ENCODE results near the gene KPNA6. TPM values are rescaled to one million over a fixed set of nuclear protein-coding genes. Genes with fewer than 3 reads are reported as not detected.

Gene KPNA6
- total and polyA plus RNA-seq, 9 of the 15 experiments (the other 6 are each of a cell fraction or from before 2014, with no cell fraction given), result 20.1 to 54.6 (median 32.2) TPM

DNA sequence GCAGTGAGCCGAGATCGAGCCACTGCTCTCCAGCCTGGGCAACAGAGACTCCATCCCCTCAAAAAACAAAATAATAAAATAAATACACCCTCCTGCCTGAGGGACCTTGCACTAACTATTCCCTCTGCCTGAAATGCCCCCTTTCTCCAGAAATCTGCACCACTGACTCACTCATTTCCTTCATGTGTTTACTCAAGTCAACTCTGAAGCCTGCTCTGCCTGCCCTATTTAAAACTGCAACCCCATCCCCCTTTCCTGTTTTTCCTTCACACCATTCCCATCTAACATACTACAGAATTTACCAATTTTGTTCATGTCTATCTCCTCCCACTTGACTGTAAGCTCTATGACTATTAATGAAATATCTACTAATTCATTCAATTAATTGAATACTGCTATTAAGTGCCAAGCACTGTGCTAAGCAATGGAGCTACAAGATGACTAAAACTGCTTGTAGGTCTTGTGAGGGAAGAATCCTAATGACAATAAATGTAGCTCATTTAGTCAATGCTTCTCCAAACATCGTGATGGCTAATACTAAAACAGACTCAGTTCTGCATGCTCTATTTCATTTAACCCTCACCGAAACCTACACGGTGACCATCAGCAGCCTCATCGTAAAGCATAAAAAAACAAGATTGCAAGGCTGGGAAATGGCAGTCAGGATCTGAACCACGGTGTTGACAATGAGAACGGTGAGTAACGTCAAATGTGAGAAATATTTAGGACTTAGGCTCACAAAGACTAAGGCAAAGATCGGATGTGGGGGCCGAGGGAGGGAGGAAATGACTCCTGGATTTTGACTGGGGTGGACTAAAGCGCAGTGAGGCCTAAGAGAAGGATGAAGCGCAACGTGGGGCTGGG, 35.9 kb upstream of the KPNA6 start (continued):
- TF ChIP-seq SREBF1 (IDR thresholded peaks at IDR 0.05; ENCODE audit: borderline replicate concordance, low read depth, low read length) (no peak), E2F3 (CRISPR knock-in tag; IDR thresholded peaks at IDR 0.05) (no peak), LARP7 (IDR thresholded peaks at IDR 0.05) (0 out of 2 replicates have a peak, but pooled peaks have one; percentile 9), KAT7 (CRISPR knock-in tag; IDR thresholded peaks at IDR 0.05; ENCODE audit: borderline replicate concordance) (no peak), IFI16 (CRISPR knock-in tag; IDR thresholded peaks at IDR 0.05) (no peak), POLR2AphosphoS5 (IDR thresholded peaks at IDR 0.05; ENCODE audit: control insufficient read depth, insufficient read depth, low read depth, low read length) (no peak), DPF2 (IDR thresholded peaks at IDR 0.05) (no peak), ERF (CRISPR knock-in tag; IDR thresholded peaks at IDR 0.05) (no peak), THRAP3 (IDR thresholded peaks at IDR 0.05; ENCODE audit: borderline replicate concordance) (no peak), GTF2F1 (IDR thresholded peaks at IDR 0.05; ENCODE audit: low read depth, low read length) (no peak), KHSRP (IDR thresholded peaks at IDR 0.05) (no peak), ZNF184 (CRISPR knock-in tag; IDR thresholded peaks at IDR 0.05) (no peak), ZNF584 (CRISPR knock-in tag; IDR thresholded peaks at IDR 0.05; ENCODE audit: low read depth) (no peak), FOXJ3 (CRISPR knock-in tag; IDR thresholded peaks at IDR 0.05) (no peak), KLF16 (IDR thresholded peaks at IDR 0.05) (no peak), CBX3 (IDR thresholded peaks at IDR 0.05; ENCODE audit: borderline replicate concordance in 1 of 2, low read length in 2 of 2) (peak in 1 of 2 experiments; percentile 12; a peak in 1 of 3 replicates), MCM2 (IDR thresholded peaks at IDR 0.05; ENCODE audit: low read depth) (no peak)
- TF ChIP-seq, protein P1, sequence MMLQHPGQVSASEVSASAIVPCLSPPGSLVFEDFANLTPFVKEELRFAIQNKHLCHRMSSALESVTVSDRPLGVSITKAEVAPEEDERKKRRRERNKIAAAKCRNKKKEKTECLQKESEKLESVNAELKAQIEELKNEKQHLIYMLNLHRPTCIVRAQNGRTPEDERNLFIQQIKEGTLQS (IDR thresholded peaks at IDR 0.05), result 0 out of 2 replicates have a peak, but pooled peaks have one; percentile 4
- TF ChIP-seq, protein P1 (CRISPR knock-in tag; conservative IDR thresholded peaks at IDR 0.05), result no peak
- TF ChIP-seq, protein P2, sequence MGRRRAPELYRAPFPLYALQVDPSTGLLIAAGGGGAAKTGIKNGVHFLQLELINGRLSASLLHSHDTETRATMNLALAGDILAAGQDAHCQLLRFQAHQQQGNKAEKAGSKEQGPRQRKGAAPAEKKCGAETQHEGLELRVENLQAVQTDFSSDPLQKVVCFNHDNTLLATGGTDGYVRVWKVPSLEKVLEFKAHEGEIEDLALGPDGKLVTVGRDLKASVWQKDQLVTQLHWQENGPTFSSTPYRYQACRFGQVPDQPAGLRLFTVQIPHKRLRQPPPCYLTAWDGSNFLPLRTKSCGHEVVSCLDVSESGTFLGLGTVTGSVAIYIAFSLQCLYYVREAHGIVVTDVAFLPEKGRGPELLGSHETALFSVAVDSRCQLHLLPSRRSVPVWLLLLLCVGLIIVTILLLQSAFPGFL (CRISPR knock-in tag; IDR thresholded peaks at IDR 0.05), result no peak
- TF ChIP-seq, protein P3, sequence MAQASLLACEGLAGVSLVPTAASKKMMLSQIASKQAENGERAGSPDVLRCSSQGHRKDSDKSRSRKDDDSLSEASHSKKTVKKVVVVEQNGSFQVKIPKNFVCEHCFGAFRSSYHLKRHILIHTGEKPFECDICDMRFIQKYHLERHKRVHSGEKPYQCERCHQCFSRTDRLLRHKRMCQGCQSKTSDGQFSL (CRISPR knock-in tag; IDR thresholded peaks at IDR 0.05), result no peak
- TF ChIP-seq, protein P3 (tag; IDR thresholded peaks at IDR 0.05), result no peak
- TF ChIP-seq, protein P4, sequence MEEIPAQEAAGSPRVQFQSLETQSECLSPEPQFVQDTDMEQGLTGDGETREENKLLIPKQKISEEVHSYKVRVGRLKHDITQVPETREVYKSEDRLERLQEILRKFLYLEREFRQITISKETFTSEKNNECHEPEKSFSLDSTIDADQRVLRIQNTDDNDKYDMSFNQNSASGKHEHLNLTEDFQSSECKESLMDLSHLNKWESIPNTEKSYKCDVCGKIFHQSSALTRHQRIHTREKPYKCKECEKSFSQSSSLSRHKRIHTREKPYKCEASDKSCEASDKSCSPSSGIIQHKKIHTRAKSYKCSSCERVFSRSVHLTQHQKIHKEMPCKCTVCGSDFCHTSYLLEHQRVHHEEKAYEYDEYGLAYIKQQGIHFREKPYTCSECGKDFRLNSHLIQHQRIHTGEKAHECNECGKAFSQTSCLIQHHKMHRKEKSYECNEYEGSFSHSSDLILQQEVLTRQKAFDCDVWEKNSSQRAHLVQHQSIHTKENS (CRISPR knock-in tag; IDR thresholded peaks at IDR 0.05), result no peak
- TF ChIP-seq, protein P5, sequence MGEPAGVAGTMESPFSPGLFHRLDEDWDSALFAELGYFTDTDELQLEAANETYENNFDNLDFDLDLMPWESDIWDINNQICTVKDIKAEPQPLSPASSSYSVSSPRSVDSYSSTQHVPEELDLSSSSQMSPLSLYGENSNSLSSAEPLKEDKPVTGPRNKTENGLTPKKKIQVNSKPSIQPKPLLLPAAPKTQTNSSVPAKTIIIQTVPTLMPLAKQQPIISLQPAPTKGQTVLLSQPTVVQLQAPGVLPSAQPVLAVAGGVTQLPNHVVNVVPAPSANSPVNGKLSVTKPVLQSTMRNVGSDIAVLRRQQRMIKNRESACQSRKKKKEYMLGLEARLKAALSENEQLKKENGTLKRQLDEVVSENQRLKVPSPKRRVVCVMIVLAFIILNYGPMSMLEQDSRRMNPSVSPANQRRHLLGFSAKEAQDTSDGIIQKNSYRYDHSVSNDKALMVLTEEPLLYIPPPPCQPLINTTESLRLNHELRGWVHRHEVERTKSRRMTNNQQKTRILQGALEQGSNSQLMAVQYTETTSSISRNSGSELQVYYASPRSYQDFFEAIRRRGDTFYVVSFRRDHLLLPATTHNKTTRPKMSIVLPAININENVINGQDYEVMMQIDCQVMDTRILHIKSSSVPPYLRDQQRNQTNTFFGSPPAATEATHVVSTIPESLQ (CRISPR knock-in tag; IDR thresholded peaks at IDR 0.05), result no peak
